Erythroblast (primary cell): ENCODE measurements around the gene TIAL1.

Experiments
- DNase-seq, 2 experiments: peaks; one replicate each; lab custom pipeline; 2025; lab: John Stamatoyannopoulos, UW
- GATA1 ChIP-seq: IDR thresholded peaks from 2 replicates; pipeline ENCODE4 v1.6.1; 2011; ENCODE audit warnings: low read depth, mild to moderate bottlenecking, control low read depth, low read length, moderate library complexity
- POLR2A ChIP-seq: IDR thresholded peaks from 2 replicates; pipeline ENCODE4 v1.6.1; 2011; ENCODE audit warnings: mild to moderate bottlenecking, low read length

The TIAL1 gene

DNA sequence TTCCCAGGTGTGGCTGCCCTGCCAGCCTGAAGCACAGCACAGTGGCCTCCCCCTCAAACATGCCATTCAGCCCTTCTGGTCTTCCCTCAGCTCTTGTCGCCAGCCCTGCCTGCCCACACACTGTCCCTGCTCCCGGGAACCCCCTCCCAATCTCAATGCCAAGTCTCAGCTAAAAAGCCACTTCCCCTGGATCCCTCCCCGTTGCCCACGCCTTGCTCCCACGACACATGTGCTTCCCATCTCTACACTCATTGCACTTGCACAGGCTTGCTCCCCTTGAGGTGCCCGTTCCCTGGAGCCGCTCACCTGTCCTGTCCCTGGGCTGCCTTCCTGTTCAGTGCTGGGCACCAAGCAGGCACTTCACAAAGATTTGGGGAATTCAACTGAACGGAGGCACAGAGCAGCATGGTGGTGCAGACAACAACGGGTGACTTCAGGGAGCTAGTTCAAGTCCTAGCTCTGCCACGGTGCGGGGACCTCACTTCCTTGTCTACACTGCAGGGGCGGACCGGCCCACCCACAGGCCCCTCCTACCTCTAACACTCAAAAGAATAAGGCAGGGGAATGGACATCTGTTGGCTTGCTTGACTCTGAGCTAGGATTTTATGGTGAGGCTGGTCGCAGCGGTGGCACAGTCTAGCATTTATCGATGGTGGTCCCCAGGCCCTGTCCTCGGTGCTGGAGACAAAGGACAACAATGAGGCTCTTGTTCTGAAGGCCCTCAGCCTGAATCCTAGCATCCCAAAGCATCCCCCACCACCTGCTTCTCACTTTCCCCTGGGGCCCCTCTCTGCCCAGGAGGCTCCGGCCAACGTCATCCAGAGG is 72.7 kb downstream of the TIAL1 start:
- no peak for DNase-seq

More for the DNA sequence above, 72.7 kb downstream of the TIAL1 start:
- no peak for TF ChIP-seq POLR2A
- TF ChIP-seq GATA1, result no peak
